Spleen (tissue), 7 donors: ENCODE measurements around the gene PRH2.

Source experiments
- CTCF ChIP-seq, 11 experiments: fragments of 200-600 bp in 7 of 11; fragments of 450-650 bp in 4 of 11; sonication (generic) in 4 of 11; IDR thresholded peaks in 8 of 11; conservative IDR thresholded peaks in 3 of 11; 1 replicate in 7 of 11; 2 replicates in 4 of 11; pipeline versions ENCODE4 v1.4.0 to v1.8.0; 2016 to 2021; ENCODE audit warnings: antibody characterized with exemption in 11 of 11, inconsistent platforms in 4 of 11, mild to moderate bottlenecking in 1 of 11
- POLR2AphosphoS5 ChIP-seq, 3 donors: sonication (generic); formaldehyde crosslinking; IDR thresholded peaks; one replicate each; pipeline ENCODE4 v1.5.1; 2017; ENCODE audit warnings: antibody characterized with exemption in 3 of 3
- donor health status: DM: no; HTN: no; CAD: no; lungs with moderate emphysema.
- donor health status: DM: no; HTN: no; CAD: no.
- donor health status: DM: no; HTN: no; CAD: no.

DNA sequence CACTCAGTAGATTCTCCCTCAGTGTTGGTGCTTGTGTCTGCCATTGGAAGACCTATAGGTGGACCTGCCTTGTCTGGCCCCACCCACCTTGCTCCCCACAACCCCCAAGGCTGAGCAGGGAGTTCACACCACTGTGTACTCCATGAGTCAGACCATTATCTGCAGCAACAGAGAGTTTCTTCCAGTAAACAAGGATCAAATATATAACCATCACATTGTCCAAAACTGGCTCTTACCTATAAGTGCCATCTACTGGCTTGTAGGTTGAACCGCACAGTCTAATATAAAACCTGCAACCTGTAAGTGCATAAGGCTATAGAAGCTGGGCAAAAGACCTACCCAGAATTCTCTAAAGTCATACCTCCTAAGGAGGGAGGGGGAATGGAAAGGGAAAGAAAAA, 27.6 kb upstream of the PRH2 start:
- TF ChIP-seq CTCF (IDR thresholded peaks at IDR 0.05 in 8 of 11, conservative IDR thresholded peaks at IDR 0.05 in 3 of 11): no peak
- TF ChIP-seq POLR2AphosphoS5 (IDR thresholded peaks at IDR 0.05): no peak
